H1 (cell line): ENCODE results near the gene AGPS. TPM values are rescaled to one million over a fixed set of nuclear protein-coding genes. Genes with fewer than 3 reads are reported as not detected.

Experiments
- CTCF ChIA-PET: fragments of 300-600 bp; sonication (Branson Sonifier 250); formaldehyde crosslinking; loops from one replicate; lab custom pipeline; 2021; ENCODE audit not compliant: partially characterized antibody; lab: Charles Lee
- POLR2A ChIA-PET: fragments of 300-600 bp; sonication (Branson Sonifier 250); formaldehyde crosslinking; loops from one replicate; lab custom pipeline; 2021; ENCODE audit warnings: inconsistent platforms; ENCODE audit not compliant: partially characterized antibody; lab: Charles Lee
- DNase-seq, 2 experiments: peaks; one replicate each; pipeline versions ENCODE4 v3.0.0 to v3.0.0-alpha.2; 2010 to 2022; ENCODE audit warnings: low spot score in 2 of 2, low read depth in 1 of 2, mixed read lengths in 1 of 2
- FAIRE-seq: peaks from 2 replicates; lab custom pipeline; 2011; peaks lifted over from hg19 to GRCh38; lab: Jason Lieb, UNC
- H2AFZ ChIP-seq: 2 replicates; pipeline ENCODE4 v1.8.1; 2012; ENCODE audit warnings: low read length, inconsistent platforms
- H2AK5ac ChIP-seq: 2 replicates; pipeline ENCODE4 v1.6.1; 2013; ENCODE audit warnings: low read depth, low read length
- H2BK120ac ChIP-seq: replicated peaks from 2 replicates; pipeline ENCODE3; 2013; ENCODE audit warnings: low read depth, low read length, inconsistent platforms
- H2BK12ac ChIP-seq: 2 replicates; pipeline ENCODE4 v1.6.1; 2013; ENCODE audit warnings: low read depth, low read length
- H2BK15ac ChIP-seq: 2 replicates; pipeline ENCODE4 v1.6.1; 2013; ENCODE audit warnings: low read length
- H2BK20ac ChIP-seq: 2 replicates; pipeline ENCODE4 v1.6.1; 2013; ENCODE audit warnings: low read length
- H2BK5ac ChIP-seq: 2 replicates; pipeline ENCODE4 v1.6.1; 2013; ENCODE audit warnings: low read depth, low read length
- H3K14ac ChIP-seq: 2 replicates; pipeline ENCODE4 v1.6.1; 2013; ENCODE audit warnings: inconsistent platforms; ENCODE audit not compliant: insufficient read length
- H3K18ac ChIP-seq: 2 replicates; pipeline ENCODE4 v1.6.1; 2013; ENCODE audit warnings: low read length; ENCODE audit errors: extremely low read depth
- H3K23ac ChIP-seq: 2 replicates; pipeline ENCODE4 v1.6.1; 2013; ENCODE audit warnings: inconsistent platforms; ENCODE audit not compliant: insufficient read length
- H3K23me2 ChIP-seq: 2 replicates; pipeline ENCODE4 v1.6.1; 2013; ENCODE audit warnings: low read depth, low read length
- H3K27ac ChIP-seq: 2 replicates; pipeline ENCODE4 v1.6.1; 2011; ENCODE audit warnings: low read depth, low read length, inconsistent platforms
- H3K27me3 ChIP-seq, 4 experiments: replicated peaks in 1 of 4; 1 replicate in 1 of 4; 2 replicates in 3 of 4; pipeline versions ENCODE4 v1.6.1 to v1.8.1; 2011 to 2013; ENCODE audit warnings: low read length in 3 of 4, mild to moderate bottlenecking in 3 of 4, inconsistent platforms in 2 of 4, mixed read lengths in 2 of 4, moderate library complexity in 1 of 4; ENCODE audit not compliant: control insufficient read depth in 3 of 4, insufficient read depth in 3 of 4; ENCODE audit errors: extremely low read depth in 1 of 4
- H3K36me3 ChIP-seq, 4 experiments: 2 replicates each; pipeline versions ENCODE4 v1.6.1 to v1.8.1; 2011 to 2013; ENCODE audit warnings: mild to moderate bottlenecking in 4 of 4, low read length in 3 of 4, moderate library complexity in 2 of 4, control low read depth in 1 of 4, inconsistent platforms in 1 of 4; ENCODE audit not compliant: insufficient read depth in 4 of 4, control insufficient read depth in 2 of 4
- H3K4ac ChIP-seq: replicated peaks from 2 replicates; pipeline ENCODE3; 2013; ENCODE audit warnings: low read length, low read depth, mixed read lengths, inconsistent platforms; ENCODE audit not compliant: insufficient read length
- H3K4me1 ChIP-seq, 4 experiments: replicated peaks in 1 of 4; 1 replicate in 1 of 4; 2 replicates in 3 of 4; pipeline versions ENCODE4 v1.6.1 to v1.8.1; 2011 to 2013; ENCODE audit warnings: low read length in 3 of 4, inconsistent platforms in 2 of 4, mixed read lengths in 1 of 4; ENCODE audit not compliant: insufficient read depth in 4 of 4, control insufficient read depth in 3 of 4
- H3K4me2 ChIP-seq, 2 experiments: 2 replicates each; pipeline versions ENCODE4 v1.6.1 to v1.8.1; 2011 to 2013; ENCODE audit warnings: low read depth in 2 of 2, low read length in 2 of 2, control low read depth in 1 of 2, inconsistent platforms in 1 of 2, mild to moderate bottlenecking in 1 of 2; ENCODE audit not compliant: insufficient read depth in 1 of 2
- H3K4me3 ChIP-seq, 4 experiments: fragments of 200-600, 300-600 bp in 1 of 4; sonication (generic), shearing (Covaris generic), sonication (Bioruptor Twin) in 1 of 4; 2 replicates each; pipeline versions ENCODE4 v1.5.1 to v1.8.1; 2011 to 2016; ENCODE audit warnings: low read length in 4 of 4, low read depth in 3 of 4, control low read depth in 2 of 4, inconsistent platforms in 2 of 4, mild to moderate bottlenecking in 2 of 4, mixed read lengths in 1 of 4, moderate library complexity in 1 of 4; ENCODE audit not compliant: insufficient read depth in 2 of 4; ENCODE audit errors: extremely low read depth in 1 of 4
- H3K56ac ChIP-seq: replicated peaks from 2 replicates; pipeline ENCODE3; 2013; ENCODE audit warnings: low read depth, mild to moderate bottlenecking, mixed read lengths, low read length, inconsistent platforms; ENCODE audit not compliant: insufficient read length
- H3K79me1 ChIP-seq: 2 replicates; pipeline ENCODE4 v1.6.1; 2013; ENCODE audit warnings: low read depth, low read length, control low read depth
- H3K79me2 ChIP-seq, 2 experiments: 2 replicates each; pipeline versions ENCODE4 v1.6.1 to v1.8.1; 2012 to 2013; ENCODE audit warnings: low read length in 2 of 2, mild to moderate bottlenecking in 2 of 2, inconsistent platforms in 1 of 2; ENCODE audit not compliant: insufficient read depth in 2 of 2, control insufficient read depth in 1 of 2
- H3K9ac ChIP-seq, 4 experiments: replicated peaks in 1 of 4; 1 replicate in 1 of 4; 2 replicates in 3 of 4; pipeline versions ENCODE4 v1.6.1 to v1.8.1; 2011 to 2013; ENCODE audit warnings: low read depth in 3 of 4, low read length in 3 of 4, control low read depth in 2 of 4, mild to moderate bottlenecking in 2 of 4, moderate library complexity in 2 of 4, inconsistent platforms in 1 of 4; ENCODE audit errors: extremely low read depth in 1 of 4
- H3K9me3 ChIP-seq, 2 experiments: 2 replicates each; pipeline versions ENCODE4 v1.6.1 to v1.8.1; 2012 to 2013; ENCODE audit warnings: mild to moderate bottlenecking in 2 of 2, moderate library complexity in 2 of 2, control low read depth in 1 of 2, inconsistent platforms in 1 of 2, low read depth in 1 of 2, low read length in 1 of 2, mixed read lengths in 1 of 2; ENCODE audit not compliant: insufficient read depth in 2 of 2
- H4K20me1 ChIP-seq, 2 experiments: replicated peaks in 1 of 2; 2 replicates each; pipeline versions ENCODE3 to v1.8.1; 2011 to 2013; ENCODE audit warnings: inconsistent platforms in 2 of 2, low read length in 2 of 2, mild to moderate bottlenecking in 1 of 2; ENCODE audit not compliant: insufficient read depth in 2 of 2, control insufficient read depth in 1 of 2
- H4K5ac ChIP-seq: 2 replicates; pipeline ENCODE4 v1.6.1; 2013; ENCODE audit warnings: low read length, low read depth, mixed read lengths, inconsistent platforms; ENCODE audit not compliant: insufficient read length
- H4K8ac ChIP-seq: 2 replicates; pipeline ENCODE4 v1.8.0; 2013; ENCODE audit warnings: mild to moderate bottlenecking, moderate library complexity, low read length, inconsistent platforms; ENCODE audit not compliant: insufficient read depth; ENCODE audit errors: extremely low read depth
- H4K91ac ChIP-seq: replicated peaks from 2 replicates; pipeline ENCODE3; 2013; ENCODE audit warnings: low read length, mixed read lengths, inconsistent platforms; ENCODE audit not compliant: insufficient read length
- TBP ChIP-seq: IDR thresholded peaks from 2 replicates; pipeline ENCODE4 v1.6.1; 2011; ENCODE audit warnings: low read depth, low read length, improper control_type of control experiment
- WGBS, 2 experiments: shearing (Covaris generic) in 1 of 2; methylation state at CpG; one replicate each; pipeline versions ENCODE4 v1.1.6 to v1.1.7; 2013 to 2015; ENCODE audit warnings: low lambda C conversion rate in 2 of 2, mixed read lengths in 2 of 2, inconsistent platforms in 1 of 2, low coverage in 1 of 2, missing lambda C conversion rate in 1 of 2; ENCODE audit not compliant: insufficient replicate concordance in 2 of 2, insufficient coverage in 1 of 2, insufficient read length in 1 of 2; ENCODE audit errors: extremely low coverage in 1 of 2, missing lambda C conversion rate in 1 of 2; 5-methylcytosine and 5-hydroxymethylcytosine counted together
- polyA plus RNA-seq, 7 experiments: library from polyadenylated mRNA; depleted of rRNA in 3 of 7; stranded (reverse) in 5 of 7; unstranded in 2 of 7; fragments of >200 nt in 5 of 7; fragments of 200-250 nt in 2 of 7; gene quantifications; 1 replicate in 5 of 7; 2 replicates in 1 of 7; 4 replicates in 1 of 7; pipeline versions ENCODE4 v1.2.1 to v1.2.3, GENCODE V29; 2011 to 2013; ENCODE audit warnings: missing spikeins in 2 of 7, mixed read lengths in 2 of 7
- total RNA-seq: library from RNA; stranded (reverse); fragmentation: NEBNext Ultra II Directional; extraction: Animal tissue kit (Norgen Biotek cat#: 25700); gene quantifications from 2 replicates; pipeline ENCODE4 v1.2.1, GENCODE V29; 2021
- TF ChIP-seq, protein P1 (sequence below): IDR thresholded peaks from 2 replicates; pipeline ENCODE4 v1.6.1; 2012; ENCODE audit warnings: inconsistent platforms

Gene AGPS
- total and polyA plus RNA-seq, 2 of the 8 experiments (the other 6 are each of a cell fraction or from before 2014, with no cell fraction given), result 7.3 to 57.8 TPM

GRCh38 chr2:177592397-177592796 is 199.8 kb downstream of the AGPS start:
- FAIRE-seq (no peak), DNase-seq (no peak)
- Histone ChIP-seq H2BK12ac (no peak overlapping the region), H3K18ac (no peak overlapping the region), H2BK15ac (no peak overlapping the region), H4K20me1 (no peaks in the 10 kb centered on the region), H4K8ac (no peak overlapping the region), H3K27ac (no peak overlapping the region), H3K23ac (no peak overlapping the region), H3K23me2 (no peaks in the 10 kb centered on the region), H3K36me3 (no peaks in the 10 kb centered on the region), H4K91ac (no peak overlapping the region), H4K5ac (no peak overlapping the region), H3K79me2 (no peaks in the 10 kb centered on the region), H2AK5ac (no peak overlapping the region), H3K9me3 (no peaks in the 10 kb centered on the region), H3K4ac (no peak overlapping the region), H2AFZ (no peak overlapping the region), H3K56ac (no peak overlapping the region), H2BK5ac (no peak overlapping the region), H3K4me2 (no peak overlapping the region), H3K4me3 (no peak overlapping the region), H2BK120ac (no peak overlapping the region), H3K9ac (peak overlapping the region in 1 of 4 experiments; percentile 15; a peak in 1 of 7 replicates), H3K4me1 (peaks cover 0 to 5% (median 0%) of the 10 kb centered on the region in 4 experiments; a peak in 2 of 7 replicates), H3K79me1 (no peaks in the 10 kb centered on the region), H2BK20ac (no peak overlapping the region), H3K27me3 (no peaks in the 10 kb centered on the region), H3K14ac (no peak overlapping the region)
- no peak for TF ChIP-seq TBP
- TF ChIP-seq, protein P1, sequence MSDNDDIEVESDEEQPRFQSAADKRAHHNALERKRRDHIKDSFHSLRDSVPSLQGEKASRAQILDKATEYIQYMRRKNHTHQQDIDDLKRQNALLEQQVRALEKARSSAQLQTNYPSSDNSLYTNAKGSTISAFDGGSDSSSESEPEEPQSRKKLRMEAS, result no peak
- ChIA-PET POLR2A (no interaction called here), CTCF (interaction anchor here (0.6 to 3.8 kb wide), 9 partner anchors 8 to 176 kb away, joined by 3 to 15 read pairs (median 3); no protein-coding TSS in a partner anchor)
- 90% methylated on average over 2 of the region's 2 CpGs; no CpG with 5 or more reads in 1 of the 2 experiments for WGBS, 2 experiments
